Measurements from ENCODE around the gene PPM1A. TPM values are rescaled to one million over a fixed set of nuclear protein-coding genes. Genes with fewer than 3 reads are reported as not detected.

PPM1A gene
- total and polyA plus RNA-seq, 4 donors: 21.4 to 61.5 (median 33.6) TPM

GRCh38 chr14:60204843-60205774 is 43.9 kb upstream of the PPM1A start:
- peaks cover 0 to 7% (median 3%) of the 10 kb centered on the region in 5 donors for H3K4me1 ChIP-seq (ENCODE audit: control insufficient read depth in 5 of 5, insufficient read depth in 5 of 5, low read length in 5 of 5)
- H3K9ac ChIP-seq (ENCODE audit: insufficient read depth in 1 of 2, low read length in 2 of 2): no peak overlapping the region
- H3K27me3 ChIP-seq (ENCODE audit: control insufficient read depth in 3 of 3, insufficient read depth in 3 of 3, low read length in 2 of 3): no peaks in the 10 kb centered on the region
- ATAC-seq (ENCODE audit: insufficient read depth, low FRiP score): no peak
- 69 to 78% methylated on average over 6 of the region's 6 CpGs for WGBS, 2 donors
- H3K4me3 ChIP-seq: no peak overlapping the region
- no peaks in the 10 kb centered on the region for H3K9me3 ChIP-seq (ENCODE audit: control insufficient read depth in 4 of 4, insufficient read depth in 3 of 4, low read length in 3 of 4)
- no peak for DNase-seq
- TF ChIP-seq CTCF (IDR thresholded peaks at IDR 0.05; ENCODE audit: control extremely low read depth, extremely low read depth): no peak
- H3K27ac ChIP-seq (ENCODE audit: low read depth in 1 of 2, low read length in 1 of 2): no peak overlapping the region
- H3K36me3 ChIP-seq (ENCODE audit: control insufficient read depth in 4 of 4, insufficient read depth in 4 of 4, low read length in 4 of 4): no peaks in the 10 kb centered on the region

- no peak for ATAC-seq (ENCODE audit: insufficient read depth, low FRiP score)
- 86 to 92% methylated on average over 7 of the region's 7 CpGs for WGBS, 2 donors
Observed at GRCh38 chr14:60206249-60206670, 42.8 kb upstream of the PPM1A start.

GRCh38 chr14:60206837-60207533 is 42.0 kb upstream of the PPM1A start:
- TF ChIP-seq CTCF (IDR thresholded peaks at IDR 0.05; ENCODE audit: control extremely low read depth, extremely low read depth): no peak
- Histone ChIP-seq H3K9ac (ENCODE audit: insufficient read depth in 1 of 2, low read length in 2 of 2) (no peak overlapping the region), H3K4me1 (ENCODE audit: control insufficient read depth in 5 of 5, insufficient read depth in 5 of 5, low read length in 5 of 5) (peaks cover 0 to 7% (median 3%) of the 10 kb centered on the region in 5 donors), H3K36me3 (ENCODE audit: control insufficient read depth in 4 of 4, insufficient read depth in 4 of 4, low read length in 4 of 4) (no peaks in the 10 kb centered on the region), H3K27me3 (ENCODE audit: control insufficient read depth in 3 of 3, insufficient read depth in 3 of 3, low read length in 2 of 3) (no peaks in the 10 kb centered on the region), H3K27ac (ENCODE audit: low read depth in 1 of 2, low read length in 1 of 2) (no peak overlapping the region), H3K4me3 (no peak overlapping the region), H3K9me3 (ENCODE audit: control insufficient read depth in 4 of 4, insufficient read depth in 3 of 4, low read length in 3 of 4) (no peaks in the 10 kb centered on the region)
- no peak for ATAC-seq (ENCODE audit: insufficient read depth, low FRiP score)
- 78 to 81% methylated on average over 6 of the region's 6 CpGs for WGBS, 2 donors
- DNase-seq: no peak

More at GRCh38 chr14:60206249-60206670, 42.8 kb upstream of the PPM1A start:
- no peaks in the 10 kb centered on the region for H3K27me3 ChIP-seq (ENCODE audit: control insufficient read depth in 3 of 3, insufficient read depth in 3 of 3, low read length in 2 of 3)
- no peaks in the 10 kb centered on the region for H3K9me3 ChIP-seq (ENCODE audit: control insufficient read depth in 4 of 4, insufficient read depth in 3 of 4, low read length in 3 of 4)
- no peak overlapping the region for H3K9ac ChIP-seq (ENCODE audit: insufficient read depth in 1 of 2, low read length in 2 of 2)
- H3K4me1 ChIP-seq (ENCODE audit: control insufficient read depth in 5 of 5, insufficient read depth in 5 of 5, low read length in 5 of 5): peaks cover 0 to 7% (median 3%) of the 10 kb centered on the region in 5 donors
- DNase-seq: no peak
- H3K27ac ChIP-seq (ENCODE audit: low read depth in 1 of 2, low read length in 1 of 2): no peak overlapping the region
- no peaks in the 10 kb centered on the region for H3K36me3 ChIP-seq (ENCODE audit: control insufficient read depth in 4 of 4, insufficient read depth in 4 of 4, low read length in 4 of 4)
- TF ChIP-seq CTCF (IDR thresholded peaks at IDR 0.05; ENCODE audit: control extremely low read depth, extremely low read depth): no peak
- no peak overlapping the region for H3K4me3 ChIP-seq
